Measurements from ENCODE around the gene SPEM3.

Gene SPEM3

DNA sequence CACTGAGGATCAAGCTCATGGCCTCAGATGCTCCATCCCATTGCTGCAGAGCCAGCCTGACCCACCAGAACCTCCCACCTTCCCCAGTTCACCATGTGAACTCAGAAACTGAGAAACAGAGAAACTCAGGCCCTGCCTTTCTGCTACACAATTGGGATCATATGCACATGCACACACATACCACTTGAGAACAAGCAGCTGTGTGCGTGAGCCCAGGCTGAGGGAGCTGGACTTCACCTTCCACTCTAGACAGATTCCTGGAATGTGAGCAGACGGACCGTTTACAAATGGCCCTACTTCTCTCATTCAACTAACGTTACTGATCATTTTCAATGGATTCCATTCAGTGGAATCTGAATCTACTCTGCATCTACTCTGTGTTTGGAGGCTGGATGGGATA is 5.0 kb upstream of the SPEM3 start:
- Histone ChIP-seq H3K27me3 (ENCODE audit: control insufficient read depth, insufficient read depth, low read length) (no peaks in the 10 kb centered on the region), H3K36me3 (ENCODE audit: control insufficient read depth, insufficient read depth, low read length) (no peaks in the 10 kb centered on the region), H3K9me3 (ENCODE audit: control insufficient read depth, insufficient read depth, low read length) (no peaks in the 10 kb centered on the region), H3K27ac (ENCODE audit: low read length) (no peak overlapping the region), H3K4me1 (ENCODE audit: control insufficient read depth, insufficient read depth, low read length) (peaks cover 4% of the 10 kb centered on the region; the same call in 1 of the 2 replicates), H3K4me3 (ENCODE audit: low read length) (no peak overlapping the region)
- DNase-seq (ENCODE audit: low read depth, low spot score): no peak
- no CpG with 5 or more reads among the region's 4 CpGs for WGBS (ENCODE audit: insufficient coverage, insufficient read length)

DNA sequence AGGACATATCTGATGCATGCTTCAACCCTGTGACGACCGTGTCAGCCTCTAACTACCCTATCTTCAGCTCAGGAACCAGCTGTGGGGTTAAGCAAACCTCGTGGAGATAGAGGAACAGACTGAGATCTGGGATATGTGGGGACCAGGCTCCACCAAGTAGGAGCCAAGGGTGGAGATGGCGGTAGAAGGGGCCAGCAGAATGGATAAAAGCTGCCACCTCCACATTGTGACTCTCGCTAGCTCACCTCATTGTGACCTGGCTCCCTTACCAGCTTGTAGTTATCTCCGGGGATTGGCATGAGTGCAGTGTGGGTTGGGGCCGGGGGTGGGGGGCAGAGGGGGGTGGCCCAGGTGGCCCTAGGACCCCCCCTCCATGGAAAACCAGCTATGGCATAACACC is 3.3 kb upstream of the SPEM3 start, which contains the start of gene SPEM2:
Gene SPEM2 (plus strand): TSS at position 301 of the 400 bp plus-strand sequence. CDS start 73 bp downstream, at position 374.
- no peaks in the 10 kb centered on the region for H3K9me3 ChIP-seq (ENCODE audit: control insufficient read depth, insufficient read depth, low read length)
- DNase-seq (ENCODE audit: low read depth, low spot score): no peak
- no CpG with 5 or more reads among the region's 7 CpGs for WGBS (ENCODE audit: insufficient coverage, insufficient read length)

DNA sequence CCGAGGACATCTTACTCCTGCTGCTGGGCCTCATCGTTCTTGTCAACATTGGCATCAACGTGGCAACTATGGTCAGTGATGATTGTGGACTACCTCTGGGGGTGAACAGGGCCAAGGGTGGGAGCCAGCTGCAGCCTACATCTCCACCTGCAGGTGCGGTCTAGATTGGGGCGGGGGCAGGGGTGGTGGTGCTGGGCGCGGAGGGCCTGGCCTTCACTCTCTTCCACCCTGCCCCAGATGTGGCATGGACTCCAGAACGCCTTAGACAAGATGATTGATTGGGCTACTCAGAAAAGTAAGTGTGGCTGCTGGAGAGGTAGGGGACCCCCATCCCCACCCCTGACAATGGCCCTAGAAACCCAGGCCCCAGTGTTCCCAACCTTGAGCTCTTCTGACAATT is 2.9 kb upstream of the SPEM3 start:
- H3K27me3 ChIP-seq (ENCODE audit: control insufficient read depth, insufficient read depth, low read length): no peaks in the 10 kb centered on the region
- no peak overlapping the region for H3K27ac ChIP-seq (ENCODE audit: low read length)
- H3K4me1 ChIP-seq (ENCODE audit: control insufficient read depth, insufficient read depth, low read length): no peaks in the 10 kb centered on the region
- H3K36me3 ChIP-seq (ENCODE audit: control insufficient read depth, insufficient read depth, low read length): no peaks in the 10 kb centered on the region
- no CpG with 5 or more reads among the region's 8 CpGs for WGBS (ENCODE audit: insufficient coverage, insufficient read length)
- no peak overlapping the region for H3K4me3 ChIP-seq (ENCODE audit: low read length)
- DNase-seq (ENCODE audit: low read depth, low spot score): no peak
- H3K9me3 ChIP-seq (ENCODE audit: control insufficient read depth, insufficient read depth, low read length): no peaks in the 10 kb centered on the region

More for the DNA sequence above, 3.3 kb upstream of the SPEM3 start, which contains the start of gene SPEM2:
- no peaks in the 10 kb centered on the region for H3K36me3 ChIP-seq (ENCODE audit: control insufficient read depth, insufficient read depth, low read length)
- H3K27ac ChIP-seq (ENCODE audit: low read length): no peak within 1 kb of the TSS
- H3K4me1 ChIP-seq (ENCODE audit: control insufficient read depth, insufficient read depth, low read length): no peaks in the 10 kb centered on the region
- no peak within 1 kb of the TSS for H3K4me3 ChIP-seq (ENCODE audit: low read length)
- H3K27me3 ChIP-seq (ENCODE audit: control insufficient read depth, insufficient read depth, low read length): no peaks in the 10 kb centered on the region

DNA sequence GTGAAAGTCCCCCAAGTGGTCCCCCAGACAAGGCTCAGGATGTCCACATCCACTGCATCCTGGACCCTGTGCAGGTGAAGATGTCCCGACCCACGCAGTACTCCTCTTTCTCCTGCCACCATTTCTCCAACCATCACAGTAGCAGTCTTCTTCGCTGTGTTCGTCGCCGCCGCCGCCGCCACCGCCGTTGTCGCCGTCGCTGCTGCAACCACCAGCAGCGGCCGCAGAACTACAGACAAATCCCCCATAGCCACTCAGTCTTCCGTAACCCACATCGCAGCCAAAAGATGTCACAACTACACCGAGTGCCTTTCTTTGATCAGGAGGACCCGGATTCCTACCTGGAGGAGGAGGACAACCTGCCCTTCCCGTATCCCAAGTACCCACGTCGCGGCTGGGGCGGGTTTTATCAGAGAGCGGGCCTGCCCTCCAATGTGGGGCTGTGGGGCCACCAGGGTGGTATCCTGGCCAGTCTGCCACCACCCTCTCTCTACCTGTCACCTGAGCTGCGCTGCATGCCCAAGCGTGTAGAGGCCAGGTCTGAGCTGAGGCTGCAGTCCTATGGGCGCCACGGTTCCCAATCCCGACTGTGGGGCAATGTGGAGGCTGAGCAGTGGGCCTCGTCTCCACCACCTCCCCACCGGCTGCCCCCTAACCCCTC is 2.3 kb upstream of the SPEM3 start:
- Histone ChIP-seq H3K27ac (ENCODE audit: low read length) (no peak overlapping the region), H3K27me3 (ENCODE audit: control insufficient read depth, insufficient read depth, low read length) (no peaks in the 10 kb centered on the region), H3K36me3 (ENCODE audit: control insufficient read depth, insufficient read depth, low read length) (no peaks in the 10 kb centered on the region), H3K4me3 (ENCODE audit: low read length) (no peak overlapping the region), H3K9me3 (ENCODE audit: control insufficient read depth, insufficient read depth, low read length) (no peaks in the 10 kb centered on the region), H3K4me1 (ENCODE audit: control insufficient read depth, insufficient read depth, low read length) (no peaks in the 10 kb centered on the region)
- WGBS (ENCODE audit: insufficient coverage, insufficient read length): no CpG with 5 or more reads among the region's 33 CpGs
- DNase-seq (ENCODE audit: low read depth, low spot score): no peak

DNA sequence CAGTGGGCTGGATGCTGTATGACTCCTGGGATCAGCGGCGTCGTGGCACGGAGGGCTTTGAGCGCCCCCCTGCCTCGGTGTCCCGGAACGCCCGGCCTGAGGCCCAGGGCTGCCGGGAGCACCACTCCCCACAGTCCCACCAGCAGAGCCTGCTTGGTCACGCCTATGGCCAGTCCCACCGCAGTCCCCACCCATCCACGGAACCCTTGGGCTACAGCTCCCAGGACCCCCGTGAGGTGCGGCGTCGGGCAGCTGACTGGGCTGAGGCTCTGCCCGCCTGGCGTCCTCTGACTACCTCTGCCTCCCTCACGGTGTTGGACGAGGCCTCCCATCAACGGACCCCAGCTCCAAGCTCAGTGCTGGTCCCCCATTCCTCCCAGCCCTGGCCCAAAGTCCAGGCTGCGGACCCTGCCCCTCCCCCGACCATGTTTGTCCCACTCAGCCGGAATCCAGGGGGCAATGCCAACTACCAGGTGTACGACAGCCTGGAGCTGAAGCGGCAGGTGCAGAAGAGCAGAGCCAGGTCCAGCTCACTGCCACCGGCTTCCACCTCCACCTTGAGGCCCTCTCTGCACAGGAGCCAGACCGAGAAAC is 1.7 kb upstream of the SPEM3 start:
- no peaks in the 10 kb centered on the region for H3K9me3 ChIP-seq (ENCODE audit: control insufficient read depth, insufficient read depth, low read length)
- no peaks in the 10 kb centered on the region for H3K4me1 ChIP-seq (ENCODE audit: control insufficient read depth, insufficient read depth, low read length)
- no peak overlapping the region for H3K4me3 ChIP-seq (ENCODE audit: low read length)
- DNase-seq (ENCODE audit: low read depth, low spot score): no peak
- no peaks in the 10 kb centered on the region for H3K36me3 ChIP-seq (ENCODE audit: control insufficient read depth, insufficient read depth, low read length)
- H3K27ac ChIP-seq (ENCODE audit: low read length): no peak overlapping the region
- WGBS (ENCODE audit: insufficient coverage, insufficient read length): no CpG with 5 or more reads among the region's 29 CpGs
- no peaks in the 10 kb centered on the region for H3K27me3 ChIP-seq (ENCODE audit: control insufficient read depth, insufficient read depth, low read length)

DNA sequence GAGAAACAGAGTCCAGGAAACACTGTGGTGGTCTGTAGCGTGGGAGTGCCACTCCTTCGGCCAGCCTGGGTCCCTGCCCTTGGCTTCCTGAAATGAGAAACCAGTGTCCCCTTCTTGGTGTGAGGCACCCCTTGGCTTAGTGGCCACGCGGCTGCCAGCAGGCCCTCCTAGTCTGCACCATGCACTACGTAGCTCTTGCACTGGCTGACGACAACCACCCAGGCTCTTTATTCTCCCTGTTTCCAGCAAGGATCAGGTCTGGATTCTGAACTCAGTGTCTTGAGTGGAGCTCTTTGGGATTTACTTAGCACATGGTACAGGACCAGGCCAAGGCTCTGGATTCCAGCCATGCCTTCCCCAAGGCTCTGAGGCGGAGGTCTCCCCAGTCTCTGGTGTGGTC is 1.1 kb upstream of the SPEM3 start:
- Histone ChIP-seq H3K27me3 (ENCODE audit: control insufficient read depth, insufficient read depth, low read length) (no peaks in the 10 kb centered on the region), H3K27ac (ENCODE audit: low read length) (no peak overlapping the region), H3K4me3 (ENCODE audit: low read length) (no peak overlapping the region), H3K36me3 (ENCODE audit: control insufficient read depth, insufficient read depth, low read length) (no peaks in the 10 kb centered on the region), H3K4me1 (ENCODE audit: control insufficient read depth, insufficient read depth, low read length) (no peaks in the 10 kb centered on the region), H3K9me3 (ENCODE audit: control insufficient read depth, insufficient read depth, low read length) (no peaks in the 10 kb centered on the region)
- DNase-seq (ENCODE audit: low read depth, low spot score): no peak
- no CpG with 5 or more reads among the region's 7 CpGs for WGBS (ENCODE audit: insufficient coverage, insufficient read length)

DNA sequence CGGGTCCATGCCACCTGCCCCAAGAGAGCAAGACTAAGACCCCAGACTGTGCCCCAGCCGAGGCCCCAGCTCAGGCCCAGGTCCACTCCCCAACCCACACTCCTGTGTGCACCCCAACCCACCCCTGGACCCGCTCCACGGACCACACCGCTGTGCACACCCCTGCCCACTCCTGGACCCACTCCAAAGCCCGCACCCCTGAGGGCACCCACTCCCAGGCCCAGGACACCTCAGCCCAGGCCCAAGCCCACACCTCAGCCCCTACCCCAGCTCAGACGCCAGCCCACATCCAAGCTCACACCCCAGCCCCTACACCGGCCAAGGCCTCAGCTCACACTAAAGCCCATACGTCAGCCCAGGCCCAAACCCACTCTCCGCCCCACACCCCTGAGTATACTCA is 1.1 kb downstream of the SPEM3 start:
- DNase-seq (ENCODE audit: low read depth, low spot score): no peak
- no peaks in the 10 kb centered on the region for H3K27me3 ChIP-seq (ENCODE audit: control insufficient read depth, insufficient read depth, low read length)
- H3K9me3 ChIP-seq (ENCODE audit: control insufficient read depth, insufficient read depth, low read length): no peaks in the 10 kb centered on the region
- no peaks in the 10 kb centered on the region for H3K4me1 ChIP-seq (ENCODE audit: control insufficient read depth, insufficient read depth, low read length)
- H3K36me3 ChIP-seq (ENCODE audit: control insufficient read depth, insufficient read depth, low read length): no peaks in the 10 kb centered on the region
- no peak overlapping the region for H3K4me3 ChIP-seq (ENCODE audit: low read length)
- no peak overlapping the region for H3K27ac ChIP-seq (ENCODE audit: low read length)
- WGBS (ENCODE audit: insufficient coverage, insufficient read length): no CpG with 5 or more reads among the region's 10 CpGs

DNA sequence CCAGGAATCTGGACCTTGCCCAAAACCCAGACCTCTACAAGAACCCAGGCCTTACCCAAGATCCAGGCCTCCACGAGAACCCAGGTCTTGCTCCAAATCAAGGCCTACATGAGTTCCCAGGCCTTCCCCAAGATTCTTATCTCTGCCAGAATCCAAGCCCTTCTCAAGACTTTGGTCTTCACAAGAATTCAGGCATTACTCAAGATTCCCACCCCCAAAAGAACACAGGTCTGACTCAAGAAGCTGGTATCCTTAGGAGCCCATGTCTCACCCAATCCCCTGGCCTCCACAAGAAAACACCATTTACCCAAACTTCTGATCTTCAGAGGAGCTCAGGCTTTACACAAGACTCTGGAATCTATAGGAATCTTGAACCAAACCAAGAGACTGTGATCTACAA is 2.6 kb downstream of the SPEM3 start:
- no peak for DNase-seq (ENCODE audit: low read depth, low spot score)
- Histone ChIP-seq H3K4me3 (ENCODE audit: low read length) (no peak overlapping the region), H3K36me3 (ENCODE audit: control insufficient read depth, insufficient read depth, low read length) (no peaks in the 10 kb centered on the region), H3K27me3 (ENCODE audit: control insufficient read depth, insufficient read depth, low read length) (no peaks in the 10 kb centered on the region), H3K9me3 (ENCODE audit: control insufficient read depth, insufficient read depth, low read length) (no peaks in the 10 kb centered on the region), H3K27ac (ENCODE audit: low read length) (no peak overlapping the region), H3K4me1 (ENCODE audit: control insufficient read depth, insufficient read depth, low read length) (no peaks in the 10 kb centered on the region)
- WGBS (ENCODE audit: insufficient coverage, insufficient read length): no CpG with 5 or more reads among the region's 1 CpG

DNA sequence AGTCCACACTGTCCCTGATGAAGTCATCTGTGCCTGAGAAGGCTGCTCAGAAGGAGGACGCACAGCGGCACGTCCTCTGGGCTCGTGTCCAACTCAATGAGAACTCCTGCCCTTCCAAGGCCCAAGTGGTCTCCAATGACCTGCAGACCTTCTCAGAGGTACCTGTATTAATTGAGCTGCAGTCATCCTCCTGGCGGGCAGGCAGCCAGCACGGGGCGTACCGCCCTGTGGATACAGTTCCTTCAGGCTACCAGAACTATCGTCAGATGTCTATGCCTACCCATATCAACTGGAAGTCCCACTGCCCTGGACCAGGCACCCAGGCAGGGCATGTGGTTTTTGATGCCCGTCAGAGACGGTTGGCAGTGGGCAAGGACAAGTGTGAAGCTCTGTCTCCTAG is 3.6 kb downstream of the SPEM3 start:
- no peak for DNase-seq (ENCODE audit: low read depth, low spot score)
- H3K27me3 ChIP-seq (ENCODE audit: control insufficient read depth, insufficient read depth, low read length): no peaks in the 10 kb centered on the region
- H3K36me3 ChIP-seq (ENCODE audit: control insufficient read depth, insufficient read depth, low read length): no peaks in the 10 kb centered on the region
- H3K4me3 ChIP-seq (ENCODE audit: low read length): no peak overlapping the region
- no CpG with 5 or more reads among the region's 11 CpGs for WGBS (ENCODE audit: insufficient coverage, insufficient read length)
- no peaks in the 10 kb centered on the region for H3K9me3 ChIP-seq (ENCODE audit: control insufficient read depth, insufficient read depth, low read length)
- no peaks in the 10 kb centered on the region for H3K4me1 ChIP-seq (ENCODE audit: control insufficient read depth, insufficient read depth, low read length)
- H3K27ac ChIP-seq (ENCODE audit: low read length): no peak overlapping the region

DNA sequence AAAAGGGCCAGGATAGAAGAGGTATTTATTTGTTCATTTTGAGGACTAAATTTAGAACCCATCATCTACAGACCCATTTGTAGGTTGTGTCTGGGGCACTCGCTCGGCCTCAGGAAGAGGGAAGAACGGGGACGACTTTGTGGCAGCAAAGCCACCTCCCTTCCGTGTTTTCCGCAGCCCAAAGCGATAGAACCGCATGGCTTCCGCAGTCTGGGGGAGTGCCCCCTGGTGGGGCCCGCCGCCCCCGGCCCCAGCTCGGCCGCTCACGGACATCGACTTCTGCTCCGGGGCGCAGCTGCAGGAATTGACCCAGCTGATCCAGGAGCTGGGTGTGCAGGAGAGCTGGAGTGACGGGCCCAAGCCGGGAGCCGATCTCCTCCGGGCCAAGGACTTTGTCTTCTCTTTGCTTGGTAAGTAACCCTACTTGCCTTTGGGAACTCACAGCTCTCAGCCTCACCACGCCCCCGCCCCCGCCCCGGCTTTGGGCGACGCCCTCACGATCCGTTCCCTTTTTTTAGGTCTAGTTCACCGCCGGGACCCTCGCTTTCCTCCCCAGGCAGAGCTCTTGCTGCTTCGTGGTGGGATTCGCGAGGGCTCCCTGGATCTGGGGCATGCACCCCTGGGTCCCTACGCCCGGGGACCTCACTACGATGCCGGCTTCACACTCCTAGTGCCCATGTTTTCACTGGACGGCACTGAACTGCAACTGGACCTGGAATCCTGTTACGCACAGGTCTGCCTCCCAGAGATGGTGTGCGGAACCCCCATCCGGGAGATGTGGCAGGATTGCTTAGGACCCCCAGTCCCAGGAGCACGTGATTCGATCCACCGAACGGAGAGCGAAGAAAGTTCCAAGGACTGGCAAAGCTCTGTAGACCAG is 7.3 kb downstream of the SPEM3 start:
- Histone ChIP-seq H3K4me1 (ENCODE audit: control insufficient read depth, insufficient read depth, low read length) (no peaks in the 10 kb centered on the region), H3K36me3 (ENCODE audit: control insufficient read depth, insufficient read depth, low read length) (no peaks in the 10 kb centered on the region), H3K27me3 (ENCODE audit: control insufficient read depth, insufficient read depth, low read length) (no peaks in the 10 kb centered on the region; the same call in 1 of the 2 replicates), H3K27ac (ENCODE audit: low read length) (no peak overlapping the region), H3K4me3 (ENCODE audit: low read length) (peak overlapping the region; percentile 65; the same call in 1 of the 2 replicates), H3K9me3 (ENCODE audit: control insufficient read depth, insufficient read depth, low read length) (no peaks in the 10 kb centered on the region)
- DNase-seq (ENCODE audit: low read depth, low spot score): no peak
- no CpG with 5 or more reads among the region's 49 CpGs for WGBS (ENCODE audit: insufficient coverage, insufficient read length)
